Stimulated activated CD4-positive, alpha-beta T cell treated with anti-CD3 and anti-CD28 coated beads, Interleukin-2, amount 100 ng/mL, for 24 hours (primary cell): Measurements from ENCODE around the gene TOR1AIP1.
"Not testable (repeated sequence)": the region's sequence is repeated elsewhere in the genome, so short reads cannot be mapped to it uniquely, and the experiment has no call there.

Source experiments
- DNase-seq, 2 donors: peaks; one replicate each; pipeline ENCODE4 v3.0.0-alpha.2; 2020

TOR1AIP1 gene

GRCh38 chr1:179882253-179883039 lies at the start of gene TOR1AIP1:
Gene TOR1AIP1, plus strand, starts transcription at chr1:179882285. Its CDS starts 218 bp downstream, at chr1:179882503.
- peak; percentile 95 to 96 for DNase-seq

GRCh38 chr1:179836686-179837445 lies 45.2 kb upstream of the TOR1AIP1 start:
- not testable (repeated sequence) for DNase-seq

GRCh38 chr1:179840107-179840506 lies 42.0 kb upstream of the TOR1AIP1 start:
- no peak for DNase-seq

GRCh38 chr1:179848233-179848632 lies 33.9 kb upstream of the TOR1AIP1 start:
- DNase-seq: no peak

GRCh38 chr1:179853102-179853501 lies 29.0 kb upstream of the TOR1AIP1 start:
- no peak for DNase-seq

- DNase-seq: not testable (repeated sequence)
Observed at GRCh38 chr1:179855831-179856230, 26.3 kb upstream of the TOR1AIP1 start.

- no peak for DNase-seq
Observed at GRCh38 chr1:179856296-179856695, 25.8 kb upstream of the TOR1AIP1 start.

- DNase-seq: no peak
Observed at GRCh38 chr1:179857009-179857408, 25.1 kb upstream of the TOR1AIP1 start.

GRCh38 chr1:179860652-179861051 lies 21.4 kb upstream of the TOR1AIP1 start:
- DNase-seq: no peak

GRCh38 chr1:179865377-179865776 lies 16.7 kb upstream of the TOR1AIP1 start:
- no peak for DNase-seq

- no peak for DNase-seq
Observed at GRCh38 chr1:179866616-179867015, 15.5 kb upstream of the TOR1AIP1 start.

GRCh38 chr1:179867493-179868330 lies 14.4 kb upstream of the TOR1AIP1 start:
- peak; percentile 50 to 54 for DNase-seq

GRCh38 chr1:179870870-179871269 lies 11.2 kb upstream of the TOR1AIP1 start:
- DNase-seq: no peak

GRCh38 chr1:179871940-179872339 lies 10.1 kb upstream of the TOR1AIP1 start:
- DNase-seq: no peak

GRCh38 chr1:179872558-179872957 lies 9.5 kb upstream of the TOR1AIP1 start:
- no peak for DNase-seq

GRCh38 chr1:179873438-179873851 lies 8.6 kb upstream of the TOR1AIP1 start:
- DNase-seq: no peak

GRCh38 chr1:179875596-179876299 lies 6.3 kb upstream of the TOR1AIP1 start:
- no peak for DNase-seq

- no peak for DNase-seq
Observed at GRCh38 chr1:179876300-179876715, 5.8 kb upstream of the TOR1AIP1 start.

- peak; percentile 91 to 92 for DNase-seq
Observed at GRCh38 chr1:179877586-179878265, 4.4 kb upstream of the TOR1AIP1 start, which contains the start of gene TOR1AIP2. Gene TOR1AIP2, minus strand, starts transcription at chr1:179877803. Its CDS starts 25,138 bp downstream, at chr1:179852665.

- no peak for DNase-seq
Observed at GRCh38 chr1:179879797-179880196, 2.3 kb upstream of the TOR1AIP1 start.

- DNase-seq: no peak
Observed at GRCh38 chr1:179881642-179882252, 338 bp upstream of the TOR1AIP1 start.
